ENCODE data around the gene ZCCHC14.
"Not testable (repeated sequence)": the region's sequence is repeated elsewhere in the genome, so short reads cannot be mapped to it uniquely, and the experiment has no call there.

The ZCCHC14 gene

DNA sequence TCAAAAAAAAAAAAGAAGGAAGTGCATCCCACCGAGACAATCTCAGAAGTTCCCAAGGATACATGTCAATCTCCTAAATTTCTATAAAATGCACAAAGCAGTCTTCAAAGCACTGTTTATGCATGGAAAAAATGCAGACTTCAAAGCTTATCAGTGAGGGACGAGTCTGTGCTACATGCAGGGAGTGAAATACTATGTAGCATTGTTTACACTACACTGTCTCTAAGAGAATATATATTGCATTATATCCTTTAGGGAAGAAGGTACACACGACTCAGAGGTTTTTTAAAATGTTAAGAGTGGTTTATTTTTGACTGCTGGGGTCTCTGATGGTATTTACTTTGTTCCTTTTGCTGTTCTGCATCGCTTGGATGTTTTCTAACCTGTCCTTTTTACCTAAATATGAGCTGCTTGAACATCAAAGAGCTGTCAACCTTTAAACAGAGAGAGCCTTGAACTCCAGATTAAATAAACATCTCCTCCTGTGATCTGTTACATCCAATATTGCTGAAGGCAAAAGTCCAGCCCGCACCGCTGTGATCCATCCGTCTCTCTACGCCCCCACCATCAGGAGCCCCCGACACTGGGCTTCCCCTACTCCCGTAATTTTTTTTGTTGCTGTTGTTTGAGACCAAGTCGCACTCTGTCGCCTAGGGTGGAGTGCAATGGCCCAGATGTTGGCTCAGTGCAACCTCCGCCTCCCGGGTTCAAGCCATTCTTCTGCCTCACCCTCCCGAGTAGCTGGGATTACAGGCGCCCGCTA, 110.6 kb downstream of the ZCCHC14 start:
- no peak for DNase-seq (ENCODE audit: low spot score)

GRCh38 chr16:87380881-87381280, 111.9 kb downstream of the ZCCHC14 start:
- no peak for DNase-seq (ENCODE audit: low spot score)

- no peak for DNase-seq (ENCODE audit: low spot score)
These were observed 112.4 kb downstream of the ZCCHC14 start for GRCh38 chr16:87380403-87380802.

DNA sequence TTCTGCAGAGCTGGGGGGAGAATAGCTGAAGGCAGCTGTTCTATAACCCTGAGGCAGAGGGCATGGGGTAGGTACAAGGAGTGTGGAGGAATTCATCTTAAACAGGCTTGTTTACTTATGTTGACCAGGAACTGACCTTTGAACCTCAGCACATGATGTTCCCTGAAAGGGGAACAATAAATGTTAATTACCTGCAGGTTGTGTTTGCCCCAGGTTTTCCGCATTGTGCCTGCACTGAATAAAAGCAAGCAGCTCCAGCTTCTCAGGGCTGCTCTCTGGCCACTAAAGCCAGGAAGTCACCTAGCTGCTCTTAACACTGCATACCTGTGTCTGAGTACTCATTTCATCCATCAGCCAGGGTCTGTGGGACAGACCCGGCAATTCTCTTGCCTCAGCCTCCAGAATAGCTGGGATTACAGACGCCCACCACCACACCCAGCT, 113.5 kb downstream of the ZCCHC14 start:
- not testable (repeated sequence) for DNase-seq (ENCODE audit: low spot score)

DNA sequence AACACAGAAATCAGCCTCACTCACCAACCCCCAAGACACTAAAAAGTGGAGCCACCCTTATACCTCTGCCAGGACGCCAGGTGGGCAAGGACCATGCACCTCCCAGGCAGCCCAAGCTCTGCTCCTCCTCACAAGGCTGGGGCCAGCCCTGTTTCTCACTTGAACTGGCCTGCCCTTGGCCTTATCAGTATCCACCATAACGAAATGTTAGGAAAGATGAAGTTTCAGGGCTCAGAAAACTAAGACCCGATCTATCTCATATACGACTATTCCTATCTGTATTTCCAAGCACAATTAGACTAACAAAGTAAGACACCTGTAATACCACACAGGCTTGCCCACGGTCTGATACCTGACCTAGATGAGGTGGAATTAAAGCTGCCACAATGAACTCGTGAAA, 116.2 kb downstream of the ZCCHC14 start:
- DNase-seq (ENCODE audit: low spot score): no peak

DNA sequence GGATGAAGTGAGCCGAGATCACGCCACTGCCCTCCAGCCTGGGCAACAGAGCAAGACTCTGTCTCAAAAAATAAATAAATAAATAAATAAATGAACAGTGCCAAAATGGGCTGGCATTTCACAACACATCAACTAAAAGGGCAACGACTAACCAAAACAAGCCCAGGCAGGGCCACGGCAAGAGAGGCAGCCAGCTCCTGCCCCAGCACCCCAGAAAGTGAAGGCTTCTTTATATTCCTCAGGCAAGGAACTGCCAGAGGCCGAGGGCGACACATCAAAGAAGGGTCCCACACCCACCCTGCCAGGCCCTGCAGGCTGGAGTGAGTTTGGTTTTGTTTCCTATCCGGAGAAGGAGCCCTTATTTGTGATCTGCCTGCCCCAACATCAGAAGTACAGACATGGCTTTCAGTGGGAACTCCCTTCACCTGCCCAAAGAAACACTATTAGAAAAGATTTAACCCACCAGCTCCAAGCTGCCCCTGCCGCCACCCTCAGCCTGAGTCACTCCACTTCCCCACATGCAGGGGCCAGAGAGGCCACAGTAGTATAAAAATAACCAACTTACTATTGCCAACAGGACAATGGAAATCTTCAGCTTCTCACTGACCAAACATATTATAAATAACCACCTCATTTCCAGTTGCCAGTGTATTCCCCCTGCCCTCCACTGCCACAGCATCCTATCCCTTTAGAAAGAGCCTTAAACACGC, 117.2 kb downstream of the ZCCHC14 start:
- DNase-seq (ENCODE audit: low spot score): no peak

- DNase-seq (ENCODE audit: low spot score): no peak
These were observed 118.5 kb downstream of the ZCCHC14 start for GRCh38 chr16:87374313-87374712.

DNA sequence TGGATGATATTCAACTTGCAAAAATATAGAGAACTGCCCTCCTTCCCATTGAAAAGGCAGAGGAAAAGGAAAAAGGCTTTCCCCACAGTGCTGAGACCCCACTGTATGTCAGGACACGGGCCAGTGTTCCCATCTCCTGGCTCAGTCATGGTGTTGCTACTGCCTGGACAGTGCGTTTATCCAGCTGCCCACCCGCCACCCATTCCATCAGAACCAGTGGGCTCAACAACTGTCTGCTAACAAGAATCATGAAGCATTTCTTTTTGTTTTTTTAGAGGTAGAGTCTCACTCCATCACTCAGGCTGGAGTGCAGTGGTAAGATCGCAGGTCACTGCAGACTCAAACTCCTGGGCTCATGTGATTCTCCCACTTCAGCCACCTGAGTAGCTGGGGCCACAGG, 120.5 kb downstream of the ZCCHC14 start:
- DNase-seq (ENCODE audit: low spot score): no peak

DNA sequence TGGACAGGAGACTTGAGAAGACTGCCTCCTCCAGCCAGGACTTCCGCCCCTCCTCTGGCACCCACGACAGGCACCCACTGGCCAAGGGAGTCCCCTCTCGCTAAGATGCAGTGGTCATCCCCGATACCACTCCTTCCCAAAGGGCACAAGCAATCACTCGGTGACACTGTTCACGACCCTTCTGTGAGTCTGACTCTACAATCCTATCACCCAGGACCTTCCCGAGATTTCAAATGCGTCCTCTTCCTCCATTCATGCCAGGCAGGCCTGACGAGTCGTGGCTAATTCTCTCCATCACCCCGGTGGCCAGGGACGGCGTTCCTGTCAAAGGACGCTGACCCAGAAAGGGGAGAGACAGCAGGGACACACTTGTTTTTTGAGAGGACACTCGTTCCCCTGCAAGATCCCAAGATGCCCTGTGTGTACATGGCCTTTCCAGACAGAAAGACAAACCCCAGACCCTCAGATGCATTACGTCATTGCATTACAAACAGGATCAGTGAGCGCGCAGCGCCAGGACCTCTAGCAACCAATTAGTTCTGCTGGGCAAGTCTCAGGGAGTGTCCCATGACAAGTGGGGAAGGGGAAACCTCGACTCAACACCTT, 121.5 kb downstream of the ZCCHC14 start:
- no peak for DNase-seq (ENCODE audit: low spot score)

DNA sequence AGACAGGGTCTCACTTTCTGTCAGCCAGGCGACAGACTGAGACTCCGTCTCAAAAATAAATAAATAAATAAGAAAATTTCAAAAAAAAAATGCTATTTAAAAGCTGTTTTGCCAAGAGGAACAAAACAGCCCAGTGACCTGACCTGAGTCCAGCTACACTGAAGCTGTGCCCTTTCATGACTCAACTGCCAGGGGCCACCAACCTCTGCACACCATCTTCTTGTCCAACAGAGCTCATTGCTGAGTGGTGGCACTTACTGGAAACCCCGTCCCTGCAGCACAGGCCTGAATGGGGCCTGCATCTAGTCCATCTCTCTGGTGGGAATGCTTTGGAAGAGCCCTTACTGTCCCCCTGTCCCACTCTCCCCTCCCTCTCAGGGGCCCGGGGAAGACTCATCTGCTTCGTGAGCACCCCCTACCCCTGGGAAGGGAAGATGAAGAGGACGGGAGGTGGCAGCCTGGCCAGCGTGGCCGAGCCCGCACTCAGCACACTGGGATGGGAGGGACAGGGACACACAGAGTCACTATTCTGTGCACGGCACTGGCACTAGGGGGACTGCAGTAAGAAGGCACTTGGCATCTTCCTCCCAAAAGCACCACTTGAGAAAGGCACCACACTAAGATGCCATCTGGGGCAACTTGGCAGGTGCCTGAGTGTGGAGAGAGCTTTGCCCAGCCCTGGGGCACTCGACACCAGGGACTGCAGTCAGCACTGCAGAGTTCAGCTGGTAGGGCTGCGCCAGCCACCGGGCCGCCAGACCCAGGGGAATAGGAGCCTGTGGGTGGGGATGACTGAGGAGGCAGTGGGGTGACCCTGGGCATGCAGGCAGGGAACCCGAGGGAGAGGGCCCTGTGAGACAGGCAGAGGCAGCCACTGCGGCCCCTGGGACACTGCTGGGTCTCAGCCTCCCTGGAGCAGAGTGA, 122.8 kb downstream of the ZCCHC14 start:
- no peak for DNase-seq (ENCODE audit: low spot score)

DNA sequence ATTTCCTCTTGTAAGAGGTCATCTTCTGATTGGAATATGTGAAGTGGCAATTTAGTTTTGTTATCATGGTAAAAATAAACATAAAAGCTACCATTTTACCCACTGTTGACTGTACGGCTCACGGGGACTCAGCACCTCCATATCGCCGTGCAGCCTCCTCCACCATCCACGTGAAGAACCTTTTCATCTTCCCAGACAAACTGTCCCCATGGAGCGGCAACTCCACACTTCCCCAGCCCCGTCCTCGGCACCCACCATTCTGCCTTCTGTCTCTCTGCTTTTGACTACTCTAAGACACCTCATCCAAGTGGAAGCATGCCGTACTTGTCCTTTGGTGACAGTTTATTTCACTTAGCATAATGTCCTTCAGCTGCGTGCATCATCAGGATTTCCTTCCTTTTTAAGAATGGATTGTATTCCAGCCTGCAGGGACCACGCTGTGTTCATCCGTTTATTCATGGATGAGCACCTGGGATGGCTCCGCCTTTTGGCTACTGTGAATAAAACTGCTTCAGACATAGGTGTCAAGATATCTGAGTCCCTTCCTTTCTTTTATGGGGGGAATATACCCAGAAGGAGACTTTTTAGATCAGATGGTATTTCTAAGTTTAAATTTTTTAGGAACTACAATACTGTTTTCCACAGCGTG, 123.6 kb downstream of the ZCCHC14 start:
- no peak for DNase-seq (ENCODE audit: low spot score)

DNA sequence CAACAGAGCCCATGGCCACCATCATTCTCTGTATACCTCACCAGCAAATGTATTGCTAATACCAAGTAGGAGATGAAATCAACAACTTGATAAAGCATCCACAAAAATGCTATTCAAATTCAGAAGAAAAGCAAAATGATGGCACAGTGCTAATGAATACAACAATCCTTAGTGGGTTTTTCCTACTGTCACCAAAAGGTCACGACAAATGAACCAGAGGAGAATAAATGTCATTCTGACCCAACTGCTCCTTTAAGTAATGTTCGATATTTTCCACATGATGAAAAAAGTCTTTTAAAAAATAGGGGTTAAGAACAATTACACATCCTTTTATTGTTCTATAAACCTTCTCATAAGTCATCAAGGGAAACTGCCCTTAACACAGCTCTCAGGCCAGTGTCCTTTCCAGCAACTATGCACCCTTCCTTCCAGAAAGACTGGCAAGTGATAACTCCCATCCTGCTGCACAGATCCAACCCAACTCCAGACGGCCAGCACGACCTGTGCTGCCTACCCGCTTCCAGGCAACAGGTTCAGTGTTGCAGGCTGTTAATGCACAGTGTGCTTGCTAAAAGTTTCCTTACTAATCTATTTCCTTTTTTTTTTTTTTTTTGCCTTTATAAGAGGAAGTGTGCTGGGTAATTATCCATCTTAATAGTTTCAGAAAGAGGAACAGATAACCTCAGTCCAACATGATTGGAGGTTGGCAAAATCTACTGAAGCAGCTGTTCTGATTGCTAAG, 124.6 kb downstream of the ZCCHC14 start:
- no peak for DNase-seq (ENCODE audit: low spot score)

DNA sequence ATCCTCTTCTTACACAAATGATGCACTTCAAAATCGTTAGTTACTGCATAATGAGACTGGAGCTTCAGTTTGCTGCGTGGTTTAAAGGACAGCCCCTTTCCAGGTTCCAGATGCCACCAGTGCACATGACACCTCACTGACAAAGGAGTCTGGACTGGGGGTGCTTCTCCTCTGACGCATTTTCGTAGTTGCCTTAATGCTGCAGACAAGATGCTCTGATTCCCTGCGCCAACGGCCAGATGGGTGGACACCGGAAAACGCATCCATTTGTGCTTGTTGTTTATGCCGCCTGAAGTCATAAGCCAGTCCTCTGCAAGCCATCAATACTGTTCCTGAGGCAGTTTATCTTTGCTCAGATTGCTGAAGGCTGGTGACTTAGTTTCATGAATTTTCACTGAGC, 125.3 kb downstream of the ZCCHC14 start:
- DNase-seq (ENCODE audit: low spot score): no peak

GRCh38 chr16:87366930-87367329, 125.9 kb downstream of the ZCCHC14 start:
- no peak for DNase-seq (ENCODE audit: low spot score)

GRCh38 chr16:87366288-87366687, 126.5 kb downstream of the ZCCHC14 start:
- no peak for DNase-seq (ENCODE audit: low spot score)

DNA sequence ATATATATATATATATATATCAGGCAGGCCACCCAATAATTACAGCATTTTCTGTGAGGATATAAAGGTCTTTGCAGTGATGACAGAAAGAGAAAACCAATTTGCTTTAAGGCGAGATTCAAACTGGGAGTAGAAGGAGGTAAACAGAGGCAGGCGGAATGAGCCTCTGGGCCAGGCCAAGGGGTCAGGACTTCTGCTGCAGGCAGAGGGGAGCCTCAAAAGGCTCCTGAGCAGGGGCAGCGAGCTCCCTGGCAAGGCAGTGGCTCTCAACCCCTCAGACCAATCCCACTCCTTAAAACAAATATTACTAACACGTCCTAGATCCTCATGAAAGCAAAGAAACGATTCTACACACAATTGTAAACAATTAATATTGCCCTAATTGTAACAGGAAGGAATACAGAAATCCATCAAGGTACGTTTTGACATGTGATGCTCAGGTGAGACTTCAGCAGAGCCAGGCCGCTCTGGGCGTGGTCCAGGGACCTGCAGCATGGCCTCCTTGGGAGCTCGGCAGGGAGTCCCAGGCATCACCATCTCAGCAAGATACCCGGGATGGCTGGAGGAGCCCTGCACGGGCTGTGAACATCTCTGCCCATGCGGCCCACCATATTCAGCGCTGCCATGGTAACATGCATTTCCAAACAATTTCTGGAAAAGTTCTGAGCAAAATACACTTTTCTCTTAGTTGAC, 127.7 kb downstream of the ZCCHC14 start:
- DNase-seq (ENCODE audit: low spot score): no peak

DNA sequence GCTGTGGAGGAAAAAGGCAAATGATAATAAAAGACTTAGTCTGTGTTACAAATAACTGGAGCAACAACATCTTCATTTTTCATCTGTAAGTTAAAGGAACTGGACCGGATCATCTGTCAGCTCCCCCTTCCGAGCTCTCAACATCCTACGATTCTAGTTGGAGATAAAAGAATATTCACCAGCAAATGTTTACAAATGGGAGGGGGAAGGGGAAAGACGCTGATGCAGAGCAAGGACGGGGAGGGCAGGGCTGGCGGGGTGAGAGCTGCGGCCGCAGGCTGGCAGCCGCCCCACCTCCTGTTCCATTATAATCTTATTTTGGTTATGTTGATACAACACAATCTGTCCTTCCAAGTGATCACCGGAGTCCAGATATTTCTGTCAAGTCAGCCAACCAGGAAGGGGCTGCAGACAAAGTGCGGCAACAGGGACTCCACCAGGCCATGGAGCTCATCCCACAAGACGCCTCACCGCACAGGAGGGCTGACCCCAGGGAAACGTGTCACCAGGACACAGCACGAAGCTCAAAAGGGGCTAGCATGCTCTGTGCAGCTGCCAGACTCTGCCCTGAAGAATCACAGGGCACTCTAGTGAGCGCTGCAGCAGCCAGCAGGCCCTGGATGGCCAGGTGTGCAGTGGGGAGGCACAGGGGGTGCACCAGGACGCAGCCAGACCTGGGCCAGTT, 128.9 kb downstream of the ZCCHC14 start:
- DNase-seq (ENCODE audit: low spot score): no peak

GRCh38 chr16:87362828-87363559, 129.8 kb downstream of the ZCCHC14 start:
- not testable (repeated sequence) for DNase-seq (ENCODE audit: low spot score)

Data from CD4-positive, alpha-beta T cell treated with Interleukin-6 at 100 ng/mL for 8 hours (primary cell).